ENCODE data around the gene ICAM5.

ICAM5 gene

DNA sequence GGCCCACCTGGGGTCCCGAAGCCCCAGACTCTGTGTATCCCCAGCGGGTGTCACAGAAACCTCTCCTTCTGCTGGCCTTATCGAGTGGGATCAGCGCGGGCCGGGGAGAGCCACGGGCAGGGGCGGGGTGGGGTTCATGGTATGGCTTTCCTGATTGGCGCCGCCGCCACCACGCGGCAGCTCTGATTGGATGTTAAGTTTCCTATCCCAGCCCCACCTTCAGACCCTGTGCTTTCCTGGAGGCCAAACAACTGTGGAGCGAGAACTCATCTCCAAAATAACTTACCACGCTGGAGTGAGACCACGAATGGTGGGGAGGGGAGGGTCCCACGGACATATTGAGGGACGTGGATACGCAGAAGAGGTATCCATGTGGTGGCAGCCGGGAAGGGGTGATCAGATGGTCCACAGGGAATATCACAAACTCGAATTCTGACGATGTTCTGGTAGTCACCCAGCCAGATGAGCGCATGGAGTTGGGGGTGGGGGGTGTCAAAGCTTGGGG, 1.0 kb upstream of the ICAM5 start:
- H3K9ac ChIP-seq (ENCODE audit: low read depth, low read length), result no peak overlapping the region

DNA sequence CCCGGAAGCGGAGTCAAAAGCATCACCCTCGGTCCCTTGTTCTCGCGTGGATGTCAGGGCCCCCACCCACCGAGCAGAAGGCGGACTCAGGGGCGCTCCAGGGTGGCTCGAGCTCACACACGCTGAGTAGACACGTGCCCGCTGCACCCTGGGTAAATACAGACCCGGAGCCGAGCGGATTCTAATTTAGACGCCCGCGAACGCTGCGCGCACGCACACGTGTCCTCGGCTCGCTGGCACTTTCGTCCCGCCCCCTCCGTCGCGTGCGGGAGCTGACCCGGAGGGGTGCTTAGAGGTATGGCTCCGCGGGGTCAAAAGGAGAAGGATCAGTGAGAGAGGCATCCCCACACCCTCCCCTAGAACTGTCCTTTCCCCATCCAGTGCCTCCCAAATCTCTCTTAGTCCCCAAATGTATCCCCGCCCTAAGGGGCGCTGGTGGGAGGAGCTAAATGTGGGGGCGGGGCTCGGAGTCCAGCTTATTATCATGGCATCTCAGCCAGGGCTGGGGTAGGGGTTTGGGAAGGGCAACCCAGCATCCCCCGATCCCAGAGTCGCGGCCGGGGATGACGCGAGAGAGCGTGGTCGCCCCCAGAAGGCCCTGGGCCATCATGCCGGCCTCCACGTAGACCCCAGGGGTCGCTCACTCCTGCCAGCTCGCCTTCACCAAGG, 451 bp upstream of the ICAM5 start:
- H3K9ac ChIP-seq (ENCODE audit: low read depth, low read length), result no peak overlapping the region
- H3K36me3 ChIP-seq (ENCODE audit: insufficient read depth, low read depth, low read length), result no peaks in the 10 kb centered on the region
- no peak overlapping the region for H3K27ac ChIP-seq (ENCODE audit: low read length)
- peaks cover 86% of the 10 kb centered on the region for H3K27me3 ChIP-seq (ENCODE audit: insufficient read depth, low read length)
- H3K9me3 ChIP-seq (ENCODE audit: insufficient read depth, low read depth, low read length), result no peaks in the 10 kb centered on the region
- peak overlapping the region; percentile 69 for H3K4me3 ChIP-seq (ENCODE audit: low read length)
- H3K4me1 ChIP-seq (ENCODE audit: insufficient read depth, low read length), result peaks cover 12% of the 10 kb centered on the region; the same call in 1 of the 2 replicates

More for the DNA sequence above, 1.0 kb upstream of the ICAM5 start:
- H3K27me3 ChIP-seq (ENCODE audit: insufficient read depth, low read length), result peaks cover 80% of the 10 kb centered on the region
- peak overlapping the region; percentile 69 for H3K4me3 ChIP-seq (ENCODE audit: low read length)
- H3K9me3 ChIP-seq (ENCODE audit: insufficient read depth, low read depth, low read length), result no peaks in the 10 kb centered on the region
- H3K27ac ChIP-seq (ENCODE audit: low read length), result no peak overlapping the region
- peaks cover 12% of the 10 kb centered on the region; the same call in 1 of the 2 replicates for H3K4me1 ChIP-seq (ENCODE audit: insufficient read depth, low read length)
- no peaks in the 10 kb centered on the region for H3K36me3 ChIP-seq (ENCODE audit: insufficient read depth, low read depth, low read length)

GRCh38 chr19:10290357-10290875, 664 bp downstream of the ICAM5 start:
- H3K9me3 ChIP-seq (ENCODE audit: insufficient read depth, low read depth, low read length), result no peaks in the 10 kb centered on the region
- H3K4me1 ChIP-seq (ENCODE audit: insufficient read depth, low read length), result peaks cover 12% of the 10 kb centered on the region; the same call in 1 of the 2 replicates
- no peak overlapping the region for H3K27ac ChIP-seq (ENCODE audit: low read length)
- no peaks in the 10 kb centered on the region for H3K36me3 ChIP-seq (ENCODE audit: insufficient read depth, low read depth, low read length)
- H3K4me3 ChIP-seq (ENCODE audit: low read length), result peak overlapping the region; percentile 69
- H3K9ac ChIP-seq (ENCODE audit: low read depth, low read length), result no peak overlapping the region
- peaks cover 97% of the 10 kb centered on the region for H3K27me3 ChIP-seq (ENCODE audit: insufficient read depth, low read length)

GRCh38 chr19:10290876-10291553, 1.3 kb downstream of the ICAM5 start:
- peaks cover 12% of the 10 kb centered on the region; the same call in 1 of the 2 replicates for H3K4me1 ChIP-seq (ENCODE audit: insufficient read depth, low read length)
- no peak overlapping the region for H3K27ac ChIP-seq (ENCODE audit: low read length)
- no peak overlapping the region for H3K9ac ChIP-seq (ENCODE audit: low read depth, low read length)
- no peaks in the 10 kb centered on the region for H3K36me3 ChIP-seq (ENCODE audit: insufficient read depth, low read depth, low read length)
- peaks cover 100% of the 10 kb centered on the region for H3K27me3 ChIP-seq (ENCODE audit: insufficient read depth, low read length)
- no peaks in the 10 kb centered on the region for H3K9me3 ChIP-seq (ENCODE audit: insufficient read depth, low read depth, low read length)
- peak overlapping the region; percentile 69; the same call in 1 of the 2 replicates for H3K4me3 ChIP-seq (ENCODE audit: low read length)

- Histone ChIP-seq H3K9ac (ENCODE audit: low read depth, low read length) (no peak overlapping the region), H3K27me3 (ENCODE audit: insufficient read depth, low read length) (peaks cover 100% of the 10 kb centered on the region), H3K4me1 (ENCODE audit: insufficient read depth, low read length) (peaks cover 12% of the 10 kb centered on the region; the same call in 1 of the 2 replicates), H3K27ac (ENCODE audit: low read length) (no peak overlapping the region), H3K36me3 (ENCODE audit: insufficient read depth, low read depth, low read length) (no peaks in the 10 kb centered on the region), H3K4me3 (ENCODE audit: low read length) (peak overlapping the region; percentile 69), H3K9me3 (ENCODE audit: insufficient read depth, low read depth, low read length) (no peaks in the 10 kb centered on the region)
Observed at GRCh38 chr19:10291554-10292205, 1.9 kb downstream of the ICAM5 start.

DNA sequence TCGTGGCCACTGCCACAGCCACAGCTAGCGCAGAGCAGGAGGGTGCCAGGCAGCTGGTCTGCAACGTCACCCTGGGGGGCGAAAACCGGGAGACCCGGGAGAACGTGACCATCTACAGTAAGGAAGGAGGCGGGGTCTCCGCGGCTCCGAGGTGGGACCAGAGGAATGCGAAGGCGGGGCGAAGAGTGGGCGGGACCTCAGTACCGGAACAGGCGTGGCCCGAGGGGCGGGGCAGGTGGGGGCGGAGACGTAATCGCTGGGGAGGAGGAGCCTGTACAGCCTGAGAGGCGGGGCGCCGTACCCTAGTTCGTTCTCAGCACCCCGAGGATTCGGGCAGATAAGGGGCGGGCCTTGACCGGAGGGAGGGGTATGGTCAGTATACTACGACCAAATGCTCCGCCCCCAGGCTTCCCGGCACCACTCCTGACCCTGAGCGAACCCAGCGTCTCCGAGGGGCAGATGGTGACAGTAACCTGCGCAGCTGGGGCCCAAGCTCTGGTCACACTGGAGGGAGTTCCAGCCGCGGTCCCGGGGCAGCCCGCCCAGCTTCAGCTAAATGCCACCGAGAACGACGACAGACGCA, 2.5 kb downstream of the ICAM5 start:
- Histone ChIP-seq H3K36me3 (ENCODE audit: insufficient read depth, low read depth, low read length) (no peaks in the 10 kb centered on the region), H3K27ac (ENCODE audit: low read length) (no peak overlapping the region), H3K27me3 (ENCODE audit: insufficient read depth, low read length) (peaks cover 98% of the 10 kb centered on the region), H3K4me3 (ENCODE audit: low read length) (peak overlapping the region; percentile 69), H3K9ac (ENCODE audit: low read depth, low read length) (no peak overlapping the region), H3K4me1 (ENCODE audit: insufficient read depth, low read length) (peaks cover 12% of the 10 kb centered on the region; the same call in 1 of the 2 replicates), H3K9me3 (ENCODE audit: insufficient read depth, low read depth, low read length) (no peaks in the 10 kb centered on the region)

- Histone ChIP-seq H3K9ac (ENCODE audit: low read depth, low read length) (no peak overlapping the region), H3K27ac (ENCODE audit: low read length) (no peak overlapping the region), H3K9me3 (ENCODE audit: insufficient read depth, low read depth, low read length) (no peaks in the 10 kb centered on the region), H3K4me1 (ENCODE audit: insufficient read depth, low read length) (peaks cover 12% of the 10 kb centered on the region; the same call in 1 of the 2 replicates), H3K4me3 (ENCODE audit: low read length) (peak overlapping the region; percentile 56), H3K36me3 (ENCODE audit: insufficient read depth, low read depth, low read length) (no peaks in the 10 kb centered on the region), H3K27me3 (ENCODE audit: insufficient read depth, low read length) (peaks cover 97% of the 10 kb centered on the region)
Observed at GRCh38 chr19:10292789-10293636, 3.3 kb downstream of the ICAM5 start.

DNA sequence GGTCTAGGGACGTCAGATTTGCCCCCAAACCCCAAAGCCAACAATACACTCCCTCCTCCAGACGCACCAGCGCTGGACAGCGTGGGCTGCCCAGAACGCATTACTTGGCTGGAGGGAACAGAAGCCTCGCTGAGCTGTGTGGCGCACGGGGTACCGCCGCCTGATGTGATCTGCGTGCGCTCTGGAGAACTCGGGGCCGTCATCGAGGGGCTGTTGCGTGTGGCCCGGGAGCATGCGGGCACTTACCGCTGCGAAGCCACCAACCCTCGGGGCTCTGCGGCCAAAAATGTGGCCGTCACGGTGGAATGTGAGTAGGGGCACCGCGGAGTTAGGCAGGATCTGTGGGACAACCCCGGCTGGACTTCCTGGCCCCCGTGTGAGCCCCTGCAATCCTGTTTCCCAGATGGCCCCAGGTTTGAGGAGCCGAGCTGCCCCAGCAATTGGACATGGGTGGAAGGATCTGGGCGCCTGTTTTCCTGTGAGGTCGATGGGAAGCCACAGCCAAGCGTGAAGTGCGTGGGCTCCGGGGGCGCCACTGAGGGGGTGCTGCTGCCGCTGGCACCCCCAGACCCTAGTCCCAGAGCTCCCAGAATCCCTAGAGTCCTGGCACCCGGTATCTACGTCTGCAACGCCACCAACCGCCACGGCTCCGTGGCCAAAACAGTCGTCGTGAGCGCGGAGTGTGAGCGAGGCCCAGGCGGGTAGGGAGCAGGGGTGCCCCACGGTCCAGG, 4.0 kb downstream of the ICAM5 start:
- Histone ChIP-seq H3K27me3 (ENCODE audit: insufficient read depth, low read length) (peaks cover 90% of the 10 kb centered on the region), H3K4me1 (ENCODE audit: insufficient read depth, low read length) (peaks cover 11% of the 10 kb centered on the region; the same call in 1 of the 2 replicates), H3K9me3 (ENCODE audit: insufficient read depth, low read depth, low read length) (no peaks in the 10 kb centered on the region), H3K36me3 (ENCODE audit: insufficient read depth, low read depth, low read length) (no peaks in the 10 kb centered on the region), H3K4me3 (ENCODE audit: low read length) (no peak overlapping the region), H3K9ac (ENCODE audit: low read depth, low read length) (no peak overlapping the region), H3K27ac (ENCODE audit: low read length) (no peak overlapping the region)

- H3K9ac ChIP-seq (ENCODE audit: low read depth, low read length), result no peak overlapping the region
- H3K27me3 ChIP-seq (ENCODE audit: insufficient read depth, low read length), result peaks cover 85% of the 10 kb centered on the region
- no peaks in the 10 kb centered on the region for H3K36me3 ChIP-seq (ENCODE audit: insufficient read depth, low read depth, low read length)
- H3K4me3 ChIP-seq (ENCODE audit: low read length), result no peak overlapping the region
- H3K4me1 ChIP-seq (ENCODE audit: insufficient read depth, low read length), result peaks cover 8% of the 10 kb centered on the region; the same call in 1 of the 2 replicates
- H3K9me3 ChIP-seq (ENCODE audit: insufficient read depth, low read depth, low read length), result no peaks in the 10 kb centered on the region
- H3K27ac ChIP-seq (ENCODE audit: low read length), result no peak overlapping the region
Observed at GRCh38 chr19:10294368-10294697, 4.6 kb downstream of the ICAM5 start.

- H3K36me3 ChIP-seq (ENCODE audit: insufficient read depth, low read depth, low read length), result no peaks in the 10 kb centered on the region
- H3K27me3 ChIP-seq (ENCODE audit: insufficient read depth, low read length), result peaks cover 75% of the 10 kb centered on the region
- no peak overlapping the region for H3K9ac ChIP-seq (ENCODE audit: low read depth, low read length)
- peak overlapping the region; percentile 49; the same call in 1 of the 2 replicates for H3K4me3 ChIP-seq (ENCODE audit: low read length)
- peaks cover 6% of the 10 kb centered on the region; the same call in 1 of the 2 replicates for H3K4me1 ChIP-seq (ENCODE audit: insufficient read depth, low read length)
- no peaks in the 10 kb centered on the region for H3K9me3 ChIP-seq (ENCODE audit: insufficient read depth, low read depth, low read length)
- H3K27ac ChIP-seq (ENCODE audit: low read length), result no peak overlapping the region
Observed at GRCh38 chr19:10295305-10295846, 5.6 kb downstream of the ICAM5 start.

Measured in iPS-20b (cell line).